HG02623 (cell line): ENCODE results near the gene ACE2.

Source experiments
- ATAC-seq: cut with Tn5 transposase; IDR thresholded peaks from one replicate; pipeline ENCODE4 v1.9.1; 2021; ENCODE audit warnings: moderate library complexity; ENCODE audit not compliant: unreplicated experiment

The ACE2 gene

DNA sequence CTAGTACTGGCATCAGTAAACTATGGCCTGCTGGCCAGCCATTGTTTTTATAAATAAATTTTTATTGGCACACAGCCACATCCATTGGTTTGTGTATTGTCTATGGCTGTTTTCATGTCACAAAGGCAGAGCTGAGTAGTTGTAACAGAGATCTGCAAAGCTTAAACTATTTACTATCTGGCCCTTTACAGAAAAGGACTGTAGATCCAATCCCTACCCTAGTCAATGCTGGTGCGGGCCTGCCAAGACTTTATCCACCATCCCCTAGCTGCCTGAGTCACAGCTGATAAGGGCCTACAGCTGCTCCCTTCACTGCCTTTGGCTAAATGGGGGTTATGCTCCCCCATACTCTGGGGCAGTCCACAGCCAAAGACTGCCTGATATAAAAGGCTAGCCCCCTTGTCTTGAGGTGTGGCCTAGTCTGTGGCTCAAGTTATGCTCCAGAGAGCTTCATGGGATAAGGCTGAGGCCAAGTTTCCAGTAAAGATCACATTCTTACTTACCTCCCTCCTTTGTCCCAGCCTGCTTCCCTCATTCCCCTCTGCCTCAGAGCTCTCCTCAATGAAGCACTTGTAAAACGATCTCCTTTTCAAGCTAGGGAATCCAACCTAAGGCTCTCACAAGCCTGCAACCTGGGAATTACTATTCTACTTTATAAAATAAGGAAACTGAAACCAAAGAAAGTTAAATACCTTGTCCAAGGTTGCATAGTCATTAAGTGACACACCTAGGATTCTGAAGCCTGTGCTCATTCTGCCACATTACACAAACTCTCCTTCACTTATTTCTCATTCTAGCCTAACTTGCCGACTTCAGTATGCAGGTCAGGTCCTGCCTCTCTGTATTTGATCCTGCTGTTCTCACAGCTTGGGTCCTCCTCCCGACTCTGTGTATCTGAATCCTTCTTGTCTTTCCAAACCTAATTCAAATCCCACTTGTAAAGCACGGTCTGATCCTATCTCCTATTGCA lies 20.7 kb downstream of the ACE2 start:
- ATAC-seq, result no peak

GRCh38 chrX:15576019-15576418 lies 24.7 kb downstream of the ACE2 start:
- ATAC-seq, result no peak

DNA sequence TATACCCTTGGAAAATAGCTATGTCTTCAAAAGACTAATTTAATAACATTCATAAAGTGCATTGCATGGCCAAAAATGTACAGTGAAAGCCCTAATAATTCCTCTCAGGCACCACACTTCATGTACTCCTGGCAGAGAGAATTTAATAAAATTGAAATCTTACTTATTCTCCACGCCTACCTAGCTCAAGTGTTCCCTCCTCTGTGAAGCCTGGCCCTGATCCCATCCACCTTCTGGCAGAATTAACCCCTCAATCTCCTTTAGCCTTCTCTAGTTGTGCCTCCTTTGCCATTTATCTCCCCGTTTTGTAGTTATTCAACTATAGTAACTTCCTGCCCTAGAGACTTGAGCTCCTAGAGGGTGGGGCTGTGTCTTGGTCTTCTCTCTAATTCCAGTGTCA lies 26.7 kb downstream of the ACE2 start:
- ATAC-seq, result no peak

DNA sequence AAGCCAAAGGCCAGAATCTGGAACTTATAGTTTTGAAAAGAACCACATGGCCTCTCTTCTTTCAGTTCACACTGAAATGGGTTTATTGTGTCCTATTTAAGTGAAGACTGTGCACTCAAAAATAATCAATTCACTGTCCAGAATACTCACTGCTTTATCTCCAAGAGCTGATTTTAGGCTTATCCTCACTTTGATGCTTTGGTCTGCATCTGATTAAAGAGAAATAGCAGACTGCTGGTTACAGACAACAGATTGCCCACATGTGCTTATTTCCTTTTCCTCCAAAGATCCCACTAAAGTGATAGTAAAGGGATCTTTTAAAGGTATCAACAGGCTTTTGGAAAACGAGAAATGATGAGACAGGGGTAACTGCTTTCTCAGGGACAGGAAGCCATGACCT lies 30.6 kb downstream of the ACE2 start:
- no peak for ATAC-seq

DNA sequence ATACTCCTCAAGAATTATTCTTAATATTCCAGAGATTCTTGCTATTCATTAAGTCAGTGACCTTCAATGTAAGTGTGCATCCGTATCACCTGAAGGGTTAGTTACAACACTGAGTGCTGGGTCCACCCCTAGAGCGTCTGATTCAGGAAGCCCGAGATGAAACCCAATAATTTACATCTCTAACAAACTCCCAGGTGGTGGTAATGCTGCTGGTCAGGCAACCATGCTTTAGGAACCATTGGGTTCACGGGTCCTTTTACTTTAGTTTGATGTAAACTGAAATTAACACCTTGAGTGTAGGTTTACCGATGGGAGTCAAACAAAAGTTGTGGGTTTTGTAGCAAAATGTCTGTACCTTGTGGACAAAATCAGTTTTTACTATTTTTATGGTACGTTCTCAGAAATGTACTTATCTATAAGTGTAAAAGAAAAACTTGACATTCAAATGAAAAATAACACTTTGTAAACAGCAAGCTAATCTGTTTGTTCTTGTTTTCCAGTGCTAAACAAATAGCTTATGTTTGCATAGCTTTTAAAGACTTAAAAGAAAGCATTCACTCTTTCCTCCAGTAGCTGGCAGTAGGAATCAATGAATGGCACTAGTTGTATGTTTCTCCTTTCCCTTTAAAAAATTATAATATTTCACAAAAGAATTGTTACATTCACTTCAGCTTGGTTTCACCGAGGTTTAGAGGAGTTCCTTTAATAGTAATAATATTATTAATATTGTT lies 32.7 kb downstream of the ACE2 start:
- no peak for ATAC-seq

DNA sequence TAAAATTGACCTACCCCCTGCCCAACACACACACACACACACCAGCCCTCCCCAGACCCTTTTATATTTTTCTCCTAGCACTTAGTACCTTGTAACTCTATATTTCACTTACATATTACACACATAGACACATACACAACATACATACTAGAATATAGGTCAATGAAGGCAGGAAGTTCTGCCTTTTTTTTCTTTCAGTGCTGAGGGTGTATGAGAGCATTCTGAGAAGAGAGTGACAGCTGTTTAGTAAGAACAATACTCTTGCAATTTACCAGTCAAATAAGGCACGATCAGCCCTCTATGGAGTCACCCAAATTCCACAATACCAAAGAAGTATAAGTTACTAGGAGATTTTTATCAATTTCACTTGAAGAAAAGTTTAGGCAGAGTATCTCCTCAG lies 33.5 kb downstream of the ACE2 start:
- ATAC-seq, result no peak

- no peak for ATAC-seq
These were observed 34.5 kb downstream of the ACE2 start for GRCh38 chrX:15566244-15566643.

DNA sequence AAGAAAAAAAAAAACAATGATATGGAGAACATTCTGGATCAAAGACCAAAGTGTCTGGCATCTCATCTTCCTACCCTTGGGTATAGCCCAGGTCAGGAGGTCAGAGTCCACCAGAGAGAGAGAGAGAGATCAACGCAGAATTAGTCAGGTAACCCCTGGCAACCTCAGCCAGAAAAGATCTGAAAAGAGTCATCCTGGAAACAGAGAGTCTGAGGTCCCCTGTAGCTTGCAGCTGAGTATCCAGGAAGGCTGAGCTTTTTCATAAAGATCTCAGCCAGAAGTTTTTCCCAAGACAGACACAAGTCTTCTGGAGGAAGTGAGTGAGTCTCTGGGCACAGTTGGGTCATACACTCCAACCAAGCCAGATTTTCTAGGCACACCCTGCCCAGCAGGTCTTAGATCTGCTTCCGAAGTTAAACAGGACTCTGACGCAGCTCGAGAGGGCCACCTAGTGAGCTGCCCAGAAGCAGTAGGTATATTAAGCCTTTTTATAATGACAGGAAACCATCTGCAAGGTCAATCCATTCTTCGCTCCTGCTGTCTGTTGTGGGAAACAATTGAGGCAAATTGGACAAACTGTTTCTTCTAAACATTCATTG lies 35.7 kb downstream of the ACE2 start:
- ATAC-seq, result no peak

DNA sequence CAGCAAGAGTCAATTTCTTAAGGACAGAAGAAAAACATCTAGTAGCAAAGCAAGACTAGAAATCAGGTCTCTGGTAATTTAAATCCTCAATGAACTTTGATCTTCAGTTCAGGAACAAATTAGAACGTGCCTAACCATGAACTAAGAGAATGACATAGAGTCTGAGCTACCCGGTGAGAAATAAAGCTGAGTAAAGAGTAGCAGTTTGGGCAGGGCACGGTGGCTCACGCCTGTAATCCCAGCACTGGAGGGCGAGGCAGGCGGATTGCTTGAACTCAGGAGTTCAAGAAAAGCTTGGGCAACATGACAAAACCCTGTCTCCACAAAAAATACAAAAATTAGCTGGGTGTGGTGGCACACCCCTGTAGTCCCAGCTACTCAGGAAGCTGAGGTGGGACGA lies 37.7 kb downstream of the ACE2 start:
- no peak for ATAC-seq

- no peak for ATAC-seq
These were observed 39.8 kb downstream of the ACE2 start for GRCh38 chrX:15560924-15561323.

- ATAC-seq, result no peak
These were observed 41.5 kb downstream of the ACE2 start for GRCh38 chrX:15559227-15559626.

DNA sequence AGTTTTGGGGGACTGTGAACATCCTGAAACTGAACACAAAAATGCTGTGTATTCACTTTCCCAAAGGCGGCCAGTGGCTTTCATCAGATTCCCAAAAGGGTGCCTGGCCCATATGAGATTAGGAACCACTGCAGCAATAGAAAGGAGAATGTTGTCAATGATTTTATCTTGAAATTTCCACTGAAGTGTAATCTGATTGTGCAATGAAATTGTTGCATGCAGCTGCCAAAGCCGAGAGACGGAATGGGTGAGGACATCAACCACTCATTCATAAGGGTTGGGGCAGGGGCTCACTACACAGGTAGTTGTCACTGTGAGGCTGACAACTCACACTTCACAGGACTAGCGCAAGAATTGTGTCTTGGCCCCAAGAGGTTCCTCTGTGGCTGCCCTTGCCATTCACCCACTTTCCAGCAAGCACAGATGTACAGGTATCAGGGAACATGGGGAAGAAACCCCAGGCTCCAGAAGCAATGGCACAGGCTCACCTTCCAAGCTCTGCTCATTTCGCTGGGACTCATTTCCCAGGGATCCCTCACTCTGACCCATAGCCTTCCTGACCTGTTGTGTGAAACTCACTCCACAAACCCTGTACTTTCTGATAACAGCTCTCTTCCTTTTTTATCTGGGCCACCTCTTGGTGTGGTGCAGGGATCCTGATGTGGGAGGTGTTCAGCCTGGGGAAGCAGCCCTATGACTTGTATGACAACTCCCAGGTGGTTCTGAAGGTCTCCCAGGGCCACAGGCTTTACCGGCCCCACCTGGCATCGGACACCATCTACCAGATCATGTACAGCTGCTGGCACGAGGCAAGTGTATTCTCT lies 51.4 kb downstream of the ACE2 start:
- ATAC-seq, result no peak

DNA sequence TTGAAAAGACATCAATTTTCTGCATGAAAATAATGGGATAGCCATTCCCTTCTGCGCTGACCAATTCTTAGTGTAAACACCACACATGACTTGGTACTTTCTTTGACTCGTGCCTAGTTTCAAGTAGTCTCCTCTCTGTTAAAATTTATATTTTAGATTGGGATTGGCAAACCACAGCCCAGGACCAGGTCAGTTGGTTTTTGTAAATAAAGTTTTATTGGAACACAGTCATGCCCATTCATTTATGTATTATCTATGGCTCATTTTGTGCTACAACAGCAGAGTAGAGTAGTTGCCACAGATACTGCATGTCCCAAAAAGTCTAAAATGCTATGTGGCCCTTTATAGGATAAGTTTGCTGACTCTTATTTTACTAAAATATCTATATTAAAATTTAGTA lies 53.4 kb downstream of the ACE2 start:
- ATAC-seq, result no peak

- no peak for ATAC-seq
These were observed 54.0 kb downstream of the ACE2 start for GRCh38 chrX:15546745-15547144.

DNA sequence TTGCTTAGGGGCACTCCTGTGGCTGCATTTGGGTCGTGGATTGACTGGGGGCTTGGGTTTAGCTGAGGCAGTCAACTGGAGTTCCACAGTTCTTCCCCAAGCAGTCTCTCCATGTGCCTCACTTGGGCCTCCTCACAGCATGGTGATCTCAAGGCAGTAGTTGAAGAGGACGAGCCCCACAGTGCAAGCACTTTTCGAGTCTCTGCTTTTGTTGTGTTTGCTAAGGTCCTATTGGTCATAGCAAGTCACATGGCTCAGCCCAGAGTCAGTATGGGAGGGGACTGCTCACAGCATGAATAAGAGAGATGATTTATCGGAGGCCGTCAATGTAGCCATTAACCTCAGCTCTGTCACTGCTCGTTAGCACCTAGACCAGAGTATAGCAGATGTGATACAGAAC lies 70.4 kb downstream of the ACE2 start:
- ATAC-seq, result no peak

DNA sequence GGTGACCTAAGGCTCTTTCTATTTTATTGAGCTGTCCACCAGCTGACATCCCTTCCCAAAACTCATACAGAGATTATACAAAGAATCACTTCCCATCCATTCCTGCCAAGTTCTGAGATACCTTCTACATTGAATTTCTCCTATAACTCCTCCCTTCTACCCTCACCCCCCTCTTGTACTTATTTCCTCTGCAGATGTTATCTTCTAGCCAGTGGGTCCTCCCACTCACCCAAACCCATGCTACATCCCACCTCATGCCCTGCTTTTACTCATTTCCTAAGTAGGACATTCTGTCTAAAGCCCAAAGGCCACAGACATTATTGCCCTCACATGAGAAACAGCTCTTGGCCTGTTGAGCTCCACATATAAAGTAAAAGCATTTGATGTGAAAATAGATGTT lies 71.6 kb downstream of the ACE2 start:
- no peak for ATAC-seq

- ATAC-seq, result no peak
These were observed 74.9 kb downstream of the ACE2 start for GRCh38 chrX:15525664-15526416.

DNA sequence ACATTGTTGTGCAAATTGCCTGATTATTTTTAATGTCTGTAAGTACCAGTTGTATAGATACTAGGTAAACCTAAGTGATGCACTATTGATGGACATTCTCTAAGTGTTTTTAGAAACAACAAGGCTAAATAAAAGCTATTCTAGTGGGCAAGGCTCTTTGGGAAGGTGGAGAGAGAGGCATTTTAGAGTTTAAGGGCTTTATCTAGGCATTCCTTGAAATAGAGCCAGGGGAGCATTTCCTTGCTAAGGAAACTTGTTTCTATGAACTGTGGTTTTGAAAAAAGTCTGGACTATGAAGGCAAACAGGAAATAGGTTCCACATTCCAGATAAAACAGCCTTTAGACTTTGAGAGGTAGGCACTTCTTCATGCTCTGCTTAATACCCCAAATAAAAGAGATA lies 76.3 kb downstream of the ACE2 start:
- ATAC-seq, result no peak

DNA sequence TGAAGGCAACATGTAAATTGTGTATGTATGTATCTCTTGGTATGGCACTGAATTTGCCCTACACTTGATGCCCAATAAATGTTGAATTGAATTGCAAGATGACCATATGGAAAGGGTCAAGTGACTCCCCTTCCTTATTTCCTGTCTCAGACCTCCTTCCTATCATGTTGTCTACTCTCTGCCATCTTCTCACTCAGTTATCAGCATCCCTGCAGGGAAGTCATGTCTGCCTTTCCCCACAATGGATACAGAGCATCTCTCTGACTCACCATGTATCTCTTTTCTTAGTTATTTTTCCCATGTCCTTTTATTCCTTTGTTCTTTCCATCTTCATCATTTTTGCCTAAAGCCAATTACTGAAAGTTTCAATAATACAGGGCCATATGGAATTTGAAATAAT lies 77.7 kb downstream of the ACE2 start:
- ATAC-seq, result no peak

DNA sequence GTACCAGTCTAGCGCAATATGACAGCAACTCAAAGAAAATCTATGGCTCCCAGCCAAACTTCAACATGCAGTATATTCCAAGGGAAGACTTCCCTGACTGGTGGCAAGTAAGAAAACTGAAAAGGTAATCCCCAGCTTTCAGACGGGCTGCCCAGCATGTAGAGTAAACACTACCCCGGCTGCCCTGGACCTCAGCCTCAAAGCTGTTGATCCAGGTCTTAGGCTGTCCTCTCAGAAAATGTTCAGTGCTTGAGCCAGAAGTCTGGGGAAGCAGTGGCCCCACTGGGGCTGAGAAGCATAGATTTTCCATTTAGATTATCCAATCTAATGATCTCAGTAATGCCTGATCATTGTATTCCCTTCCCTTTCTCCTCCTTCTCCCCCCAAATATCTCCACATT lies 78.3 kb downstream of the ACE2 start:
- ATAC-seq, result no peak
